ENCODE measurements around the gene STOML2.

The STOML2 gene

GRCh38 chr9:35089434-35089833 is 13.5 kb downstream of the STOML2 start:
- no peaks in the 10 kb centered on the region for H3K36me3 ChIP-seq (ENCODE audit: low read length)

GRCh38 chr9:35085078-35085477 is 17.9 kb downstream of the STOML2 start:
- Histone ChIP-seq H3K27ac (ENCODE audit: low read depth, low read length) (no peak overlapping the region), H3K27me3 (ENCODE audit: low read length) (no peaks in the 10 kb centered on the region), H3K4me3 (ENCODE audit: insufficient read depth, low read length, poor library complexity, severe bottlenecking) (no peak overlapping the region), H3K36me3 (ENCODE audit: low read length) (no peaks in the 10 kb centered on the region), H4K20me1 (ENCODE audit: low read depth, low read length) (no peaks in the 10 kb centered on the region), H3F3A (ENCODE audit: insufficient read depth) (0 out of 2 replicates have a peak, but pooled peaks cover 10% of the 10 kb centered on the region), H3K79me2 (ENCODE audit: insufficient read depth, low read length) (no peaks in the 10 kb centered on the region), H3K9me2 (replicated peaks; ENCODE audit: insufficient read depth, low read length) (no peaks in the 10 kb centered on the region), H3K9ac (ENCODE audit: low read length) (no peak overlapping the region), H2AFZ (ENCODE audit: low read depth, low read length, severe bottlenecking) (no peak overlapping the region), H3K9me3 (ENCODE audit: insufficient read depth, low read length) (no peaks in the 10 kb centered on the region), H3K4me2 (ENCODE audit: low read depth, low read length, poor library complexity, severe bottlenecking) (no peak overlapping the region)
- TF ChIP-seq CTCF (IDR thresholded peaks at IDR 0.05; ENCODE audit: insufficient read depth, low read length, poor library complexity, severe bottlenecking) (no peak), EZH2phosphoT487 (conservative IDR thresholded peaks at IDR 0.05; ENCODE audit: low read length) (no peak)

More at GRCh38 chr9:35089434-35089833, 13.5 kb downstream of the STOML2 start:
- no peak overlapping the region for H2AFZ ChIP-seq (ENCODE audit: low read depth, low read length, severe bottlenecking)
- H4K20me1 ChIP-seq (ENCODE audit: low read depth, low read length), result no peaks in the 10 kb centered on the region
- no peak overlapping the region for H3K9ac ChIP-seq (ENCODE audit: low read length)
- H3K9me2 ChIP-seq (replicated peaks; ENCODE audit: insufficient read depth, low read length), result no peaks in the 10 kb centered on the region
- H3K4me3 ChIP-seq (ENCODE audit: insufficient read depth, low read length, poor library complexity, severe bottlenecking), result no peak overlapping the region
- H3K4me2 ChIP-seq (ENCODE audit: low read depth, low read length, poor library complexity, severe bottlenecking), result no peak overlapping the region
- TF ChIP-seq EZH2phosphoT487 (conservative IDR thresholded peaks at IDR 0.05; ENCODE audit: low read length) (no peak), CTCF (IDR thresholded peaks at IDR 0.05; ENCODE audit: insufficient read depth, low read length, poor library complexity, severe bottlenecking) (no peak)
- H3K27ac ChIP-seq (ENCODE audit: low read depth, low read length), result no peak overlapping the region
- no peaks in the 10 kb centered on the region for H3K79me2 ChIP-seq (ENCODE audit: insufficient read depth, low read length)
- 0 out of 2 replicates have a peak, but pooled peaks cover 5% of the 10 kb centered on the region for H3F3A ChIP-seq (ENCODE audit: insufficient read depth)
- no peaks in the 10 kb centered on the region for H3K27me3 ChIP-seq (ENCODE audit: low read length)
- H3K9me3 ChIP-seq (ENCODE audit: insufficient read depth, low read length), result no peaks in the 10 kb centered on the region

GRCh38 chr9:35079426-35080341 is 23.2 kb downstream of the STOML2 start, which contains the start of gene FANCG:
TSS of gene FANCG (minus strand) at chr9:35079942. CDS start at chr9:35079524, 418 bp downstream.
- Histone ChIP-seq H3K27ac (ENCODE audit: low read depth, low read length) (peak within 1 kb of the TSS; percentile 81), H3K4me3 (ENCODE audit: insufficient read depth, low read length, poor library complexity, severe bottlenecking) (peak within 1 kb of the TSS; percentile 78), H4K20me1 (ENCODE audit: low read depth, low read length) (no peaks in the 10 kb centered on the region), H3K79me2 (ENCODE audit: insufficient read depth, low read length) (peaks cover 23% of the 10 kb centered on the region), H3K9ac (ENCODE audit: low read length) (peak within 1 kb of the TSS; percentile 80), H3F3A (ENCODE audit: insufficient read depth) (0 out of 2 replicates have a peak, but pooled peaks cover 6% of the 10 kb centered on the region), H3K4me2 (ENCODE audit: low read depth, low read length, poor library complexity, severe bottlenecking) (peak within 1 kb of the TSS; percentile 91), H2AFZ (ENCODE audit: low read depth, low read length, severe bottlenecking) (peak within 1 kb of the TSS; percentile 94), H3K9me2 (replicated peaks; ENCODE audit: insufficient read depth, low read length) (no peaks in the 10 kb centered on the region), H3K27me3 (ENCODE audit: low read length) (no peaks in the 10 kb centered on the region), H3K36me3 (ENCODE audit: low read length) (no peaks in the 10 kb centered on the region), H3K9me3 (ENCODE audit: insufficient read depth, low read length) (no peaks in the 10 kb centered on the region)
- no peak for TF ChIP-seq CTCF (IDR thresholded peaks at IDR 0.05; ENCODE audit: insufficient read depth, low read length, poor library complexity, severe bottlenecking)
- TF ChIP-seq EZH2phosphoT487 (conservative IDR thresholded peaks at IDR 0.05; ENCODE audit: low read length), result no peak
